Measurements from ENCODE around the gene PPM1G. TPM values are rescaled to one million over a fixed set of nuclear protein-coding genes. Genes with fewer than 3 reads are reported as not detected.
A peak's percentile ranks its signal among the peaks of the same experiment; 100 is the strongest.

The PPM1G gene
- total RNA-seq, 4 donors from 2014 or later = 43.4 to 54.9 (median 51.7) TPM

DNA sequence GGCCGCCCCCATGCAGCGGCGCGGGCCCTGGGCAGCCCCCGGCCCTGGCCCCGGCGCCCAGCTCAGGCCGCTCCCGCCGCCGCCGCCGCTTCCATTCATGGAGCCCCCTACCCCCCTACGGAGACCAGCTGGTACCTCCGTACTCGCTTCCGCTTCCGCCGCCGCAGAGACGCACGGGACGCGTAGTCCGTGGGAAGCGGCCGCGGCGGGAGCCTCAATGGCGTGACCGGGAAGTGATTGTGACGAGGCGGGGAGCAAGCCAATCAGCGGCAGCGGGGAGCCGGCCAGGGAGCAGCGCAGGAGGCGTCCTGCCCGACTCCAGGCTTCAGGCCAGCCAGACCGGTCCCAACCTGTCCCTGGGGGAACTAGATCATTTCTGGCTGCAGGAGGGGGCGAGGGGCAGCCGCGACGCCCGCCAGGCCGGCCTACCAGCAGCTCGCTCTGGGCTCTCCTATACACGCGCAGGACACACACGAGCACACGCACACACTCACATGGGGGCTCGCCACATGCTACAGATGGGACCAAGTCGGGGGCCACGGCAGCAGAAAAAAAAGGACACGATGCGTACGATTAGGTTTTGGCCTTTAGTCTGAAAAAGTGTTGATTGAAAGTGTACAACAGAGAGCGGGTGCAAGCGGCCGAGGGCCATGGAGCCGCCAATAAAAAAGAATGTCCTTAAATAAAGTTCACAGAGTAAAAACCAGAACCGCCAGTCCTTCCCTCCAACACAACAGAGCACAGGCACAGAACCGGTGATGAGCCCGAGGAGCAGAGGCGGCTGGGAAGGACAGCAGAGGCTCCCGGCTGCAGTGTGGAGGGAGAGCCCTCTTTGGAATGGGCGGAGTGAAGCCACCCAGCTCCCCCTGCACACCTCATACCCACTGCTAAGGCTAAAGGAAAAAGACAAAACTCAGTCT, 28.5 kb downstream of the PPM1G start, which contains the start of gene ZNF513:
Gene ZNF513, minus strand, starts transcription at position 109 of the 920 bp plus-strand sequence. CDS start 208 bp downstream, outside the sequence.
- TF ChIP-seq, protein P1, sequence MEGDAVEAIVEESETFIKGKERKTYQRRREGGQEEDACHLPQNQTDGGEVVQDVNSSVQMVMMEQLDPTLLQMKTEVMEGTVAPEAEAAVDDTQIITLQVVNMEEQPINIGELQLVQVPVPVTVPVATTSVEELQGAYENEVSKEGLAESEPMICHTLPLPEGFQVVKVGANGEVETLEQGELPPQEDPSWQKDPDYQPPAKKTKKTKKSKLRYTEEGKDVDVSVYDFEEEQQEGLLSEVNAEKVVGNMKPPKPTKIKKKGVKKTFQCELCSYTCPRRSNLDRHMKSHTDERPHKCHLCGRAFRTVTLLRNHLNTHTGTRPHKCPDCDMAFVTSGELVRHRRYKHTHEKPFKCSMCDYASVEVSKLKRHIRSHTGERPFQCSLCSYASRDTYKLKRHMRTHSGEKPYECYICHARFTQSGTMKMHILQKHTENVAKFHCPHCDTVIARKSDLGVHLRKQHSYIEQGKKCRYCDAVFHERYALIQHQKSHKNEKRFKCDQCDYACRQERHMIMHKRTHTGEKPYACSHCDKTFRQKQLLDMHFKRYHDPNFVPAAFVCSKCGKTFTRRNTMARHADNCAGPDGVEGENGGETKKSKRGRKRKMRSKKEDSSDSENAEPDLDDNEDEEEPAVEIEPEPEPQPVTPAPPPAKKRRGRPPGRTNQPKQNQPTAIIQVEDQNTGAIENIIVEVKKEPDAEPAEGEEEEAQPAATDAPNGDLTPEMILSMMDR (IDR thresholded peaks at IDR 0.05) = no peak
- TF ChIP-seq POLR2A (IDR thresholded peaks at IDR 0.05) = peak; percentile 67
- peak; percentile 81 to 92 (median 87) for TF ChIP-seq POLR2AphosphoS5 (IDR thresholded peaks at IDR 0.05)
- peak within 1 kb of the TSS; percentile 90 to 95 (median 94) for H3K27ac ChIP-seq
- intact Hi-C loops (cut with DNase I; ENCODE audit: low total_unique reads) = loop anchor here (5.0 kb wide), 1 partner anchor 46 kb away; the partner anchor contains the start of gene NRBP1
- H3K4me1 ChIP-seq = peaks cover 8 to 25% (median 19%) of the 10 kb centered on the region in 4 donors
- 26% methylated on average over 14 to 47 of the region's 67 CpGs for WGBS, 2 donors (ENCODE audit: low coverage in 1 of 2)
- peaks cover 0 to 40% (median 19%) of the 10 kb centered on the region in 4 donors for H3K36me3 ChIP-seq
- H3K9me3 ChIP-seq = no peaks in the 10 kb centered on the region
- no peaks in the 10 kb centered on the region for H3K27me3 ChIP-seq
- in situ Hi-C loops (cut with MboI; ENCODE audit: low pct_ligation_motif_present in 1 of 4, low pct_unique_long_range_greater_than_20kb in 1 of 4, low sequenced_read_pairs in 3 of 4) = no loop called here
- peak; percentile 97 for DNase-seq
- H3K4me3 ChIP-seq = peak within 1 kb of the TSS; percentile 45 to 81 (median 78)

DNA sequence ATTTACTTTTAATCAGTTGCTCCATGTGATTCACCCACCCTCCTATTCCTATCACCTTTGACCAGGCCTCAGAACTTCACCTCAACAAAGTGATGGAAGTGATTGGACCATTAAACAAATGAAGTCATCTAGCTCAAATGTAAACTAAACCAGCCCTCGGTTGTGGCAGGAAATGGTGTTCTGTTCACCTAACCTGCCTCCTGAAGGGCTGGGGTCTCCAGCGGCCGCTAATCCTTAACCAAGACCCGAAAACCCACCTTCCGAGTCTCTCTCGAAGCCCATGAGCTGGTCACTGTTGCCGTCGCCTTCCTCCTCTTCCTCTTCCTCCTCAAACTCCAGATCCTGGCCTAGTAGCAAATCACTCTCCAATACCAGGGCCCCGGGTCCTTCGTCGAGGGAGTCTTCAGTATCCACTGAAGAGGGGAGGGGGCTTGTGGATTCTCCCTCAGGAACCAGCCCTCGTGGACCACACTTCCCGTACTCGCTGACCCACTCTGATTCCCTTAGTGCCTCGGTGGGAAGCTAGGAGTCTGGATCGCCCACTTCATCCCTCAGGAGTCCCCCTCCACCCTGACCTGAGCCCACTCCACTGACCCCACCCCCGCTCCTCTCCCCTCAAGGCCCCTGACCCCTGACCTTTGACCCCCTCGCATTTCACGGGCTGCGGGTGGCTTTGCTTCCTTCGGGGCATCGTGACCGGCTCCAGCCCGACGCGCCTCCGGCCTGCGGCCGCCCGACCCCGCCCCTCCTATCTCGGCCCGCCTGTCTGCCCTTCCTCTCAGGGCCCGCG, 29.4 kb downstream of the PPM1G start:
- intact Hi-C loops (cut with DNase I; ENCODE audit: low total_unique reads) = loop anchor here (5.0 kb wide), 1 partner anchor 47 kb away; the partner anchor contains the start of gene NRBP1
- Histone ChIP-seq H3K4me3 (peak overlapping the region; percentile 45 to 81 (median 78)), H3K36me3 (peaks cover 0 to 43% (median 21%) of the 10 kb centered on the region in 4 donors), H3K4me1 (peaks cover 8 to 25% (median 19%) of the 10 kb centered on the region in 4 donors), H3K9me3 (no peaks in the 10 kb centered on the region), H3K27ac (peak overlapping the region; percentile 90 to 95 (median 94)), H3K27me3 (no peaks in the 10 kb centered on the region)
- in situ Hi-C loops (cut with MboI; ENCODE audit: low pct_ligation_motif_present in 1 of 4, low pct_unique_long_range_greater_than_20kb in 1 of 4, low sequenced_read_pairs in 3 of 4) = no loop called here
- WGBS, 2 donors (ENCODE audit: low coverage in 1 of 2) = 0 to 2% methylated on average over 6 to 26 of the region's 35 CpGs
- DNase-seq = peak; percentile 73
- TF ChIP-seq POLR2A (IDR thresholded peaks at IDR 0.05) = peak; percentile 73
- TF ChIP-seq, protein P1 (IDR thresholded peaks at IDR 0.05) = no peak
- TF ChIP-seq POLR2AphosphoS5 (IDR thresholded peaks at IDR 0.05) = peak; percentile 3 to 61 (median 54)
- no peak for TF ChIP-seq EP300 (IDR thresholded peaks at IDR 0.05; ENCODE audit: low read depth)

DNA sequence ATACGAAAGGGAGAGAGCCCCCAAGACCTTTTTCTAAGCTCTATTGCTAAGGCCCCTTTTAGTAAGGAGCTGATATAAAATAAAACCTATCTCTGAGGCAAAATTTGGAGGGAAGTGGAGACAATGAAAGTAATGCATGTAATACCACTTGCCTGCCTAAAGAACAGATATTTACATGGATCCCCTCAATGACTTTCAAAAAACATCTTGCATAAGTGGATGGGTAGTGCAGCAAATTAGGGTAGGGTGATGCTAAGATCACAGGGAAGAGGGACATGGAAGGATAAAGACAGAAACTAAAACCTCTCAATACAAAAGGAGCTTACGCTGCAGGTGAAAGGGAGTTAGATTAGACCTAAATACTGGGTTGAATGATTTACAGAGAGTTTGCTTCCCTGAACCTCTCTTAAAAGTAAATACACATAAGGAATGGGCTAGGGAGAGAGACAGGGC, 30.0 kb downstream of the PPM1G start:
- in situ Hi-C loops (cut with MboI; ENCODE audit: low pct_ligation_motif_present in 1 of 4, low pct_unique_long_range_greater_than_20kb in 1 of 4, low sequenced_read_pairs in 3 of 4) = no loop called here
- 63 to 67% methylated on average over 2 of the region's 2 CpGs for WGBS, 2 donors (ENCODE audit: low coverage in 1 of 2)
- peak overlapping the region in 3 of 4 donors; percentile 77 to 81 (median 78) for H3K4me3 ChIP-seq
- intact Hi-C loops (cut with DNase I; ENCODE audit: low total_unique reads) = no loop called here
- H3K36me3 ChIP-seq = peaks cover 0 to 43% (median 21%) of the 10 kb centered on the region in 4 donors
- H3K27ac ChIP-seq = peak overlapping the region; percentile 90 to 95 (median 94)
- no peaks in the 10 kb centered on the region for H3K27me3 ChIP-seq
- TF ChIP-seq POLR2AphosphoS5 (IDR thresholded peaks at IDR 0.05) = no peak
- H3K9me3 ChIP-seq = no peaks in the 10 kb centered on the region
- peaks cover 8 to 25% (median 19%) of the 10 kb centered on the region in 4 donors for H3K4me1 ChIP-seq
- DNase-seq = no peak

DNA sequence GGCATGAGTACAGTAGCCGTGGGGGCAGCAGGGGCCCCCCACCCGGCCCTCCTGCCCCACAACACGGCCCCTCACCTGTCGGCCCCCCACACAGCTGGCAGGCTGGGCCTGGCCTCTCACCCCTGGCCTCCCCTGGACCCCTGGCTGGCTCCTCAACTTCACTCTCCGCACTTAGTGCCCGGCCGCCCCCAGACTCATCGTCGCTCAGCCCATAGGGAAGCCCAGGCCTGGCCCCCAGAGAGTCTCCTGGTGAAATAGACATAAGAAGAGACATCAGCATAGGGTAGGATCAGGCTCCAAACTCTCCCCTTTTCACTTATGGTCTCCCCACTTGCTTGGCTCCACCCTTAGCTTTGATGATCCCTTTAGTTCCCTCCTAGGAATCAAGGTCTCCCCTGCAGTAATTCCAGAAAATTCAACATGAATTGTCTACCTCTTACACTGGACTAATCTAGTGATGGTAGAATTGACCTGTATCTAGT, 30.5 kb downstream of the PPM1G start:
- intact Hi-C loops (cut with DNase I; ENCODE audit: low total_unique reads) = no loop called here
- in situ Hi-C loops (cut with MboI; ENCODE audit: low pct_ligation_motif_present in 1 of 4, low pct_unique_long_range_greater_than_20kb in 1 of 4, low sequenced_read_pairs in 3 of 4) = no loop called here
- Histone ChIP-seq H3K27ac (peak overlapping the region; percentile 90 to 95 (median 94)), H3K9me3 (no peaks in the 10 kb centered on the region), H3K27me3 (no peaks in the 10 kb centered on the region), H3K36me3 (peaks cover 0 to 43% (median 22%) of the 10 kb centered on the region in 4 donors), H3K4me1 (peaks cover 8 to 25% (median 19%) of the 10 kb centered on the region in 4 donors), H3K4me3 (no peak overlapping the region)
- 85% methylated on average over 9 of the region's 9 CpGs; no CpG with 5 or more reads in 1 of the 2 donors for WGBS, 2 donors (ENCODE audit: low coverage in 1 of 2)
- TF ChIP-seq EP300 (IDR thresholded peaks at IDR 0.05; ENCODE audit: low read depth) (no peak), POLR2A (IDR thresholded peaks at IDR 0.05) (no peak), POLR2AphosphoS5 (IDR thresholded peaks at IDR 0.05) (no peak)
- TF ChIP-seq, protein P1 (IDR thresholded peaks at IDR 0.05) = no peak
- no peak for DNase-seq
